22Rv1 (cell line): ENCODE measurements around the gene RGS21.

Experiments used
- H3K27ac ChIP-seq: fragments of 450-650 bp; 2 replicates; pipeline ENCODE4 v1.5.1; 2017
- CTCF ChIP-seq: fragments of 450-650 bp; IDR thresholded peaks from 2 replicates; pipeline ENCODE4 v1.5.1; 2017; ENCODE audit warnings: mild to moderate bottlenecking
- ZFX ChIP-seq: fragments of 450-650 bp; IDR thresholded peaks from 2 replicates; pipeline ENCODE4 v1.6.1; 2017; ENCODE audit warnings: antibody characterized with exemption, borderline replicate concordance

Gene RGS21

GRCh38 chr1:192316942-192317450 is at the start of gene RGS21:
RGS21 (plus strand) TSS chr1:192316992; CDS start chr1:192343037, 26,045 bp downstream.
- H3K27ac ChIP-seq, result no peak within 1 kb of the TSS
- TF ChIP-seq ZFX (no peak), CTCF (no peak)

GRCh38 chr1:192268468-192269052 is 48.2 kb upstream of the RGS21 start:
- TF ChIP-seq ZFX (no peak), CTCF (no peak)
- H3K27ac ChIP-seq, result no peak overlapping the region

GRCh38 chr1:192270398-192270797 is 46.4 kb upstream of the RGS21 start:
- no peak overlapping the region for H3K27ac ChIP-seq
- TF ChIP-seq CTCF (no peak), ZFX (no peak)

GRCh38 chr1:192272732-192273131 is 44.1 kb upstream of the RGS21 start:
- no peak overlapping the region for H3K27ac ChIP-seq
- TF ChIP-seq CTCF, result no peak
- no peak for TF ChIP-seq ZFX

- TF ChIP-seq ZFX (no peak), CTCF (no peak)
- no peak overlapping the region for H3K27ac ChIP-seq
These were observed 42.2 kb upstream of the RGS21 start for GRCh38 chr1:192274588-192274987.

- TF ChIP-seq CTCF (no peak), ZFX (no peak)
- no peak overlapping the region for H3K27ac ChIP-seq
These were observed 39.2 kb upstream of the RGS21 start for GRCh38 chr1:192277635-192278034.

- TF ChIP-seq CTCF, result no peak
- no peak for TF ChIP-seq ZFX
These were observed 31.9 kb upstream of the RGS21 start for GRCh38 chr1:192284927-192285326.

More at GRCh38 chr1:192284927-192285326, 31.9 kb upstream of the RGS21 start:
- H3K27ac ChIP-seq, result no peak overlapping the region
